PFSK-1 (cell line): Measurements from ENCODE around the gene AGO3.

Experiments used
- FOXP2 ChIP-seq: optimal IDR thresholded peaks from 2 replicates; pipeline ENCODE3; 2011; ENCODE audit warnings: borderline replicate concordance, control low read depth, inconsistent platforms; ENCODE audit not compliant: insufficient read depth; ENCODE audit errors: extremely low read length, extremely low read depth
- POLR2AphosphoS5 ChIP-seq: IDR thresholded peaks from 2 replicates; pipeline ENCODE4 v1.6.1; 2012; ENCODE audit warnings: low read depth, mild to moderate bottlenecking, control low read depth, low read length, moderate library complexity
- REST ChIP-seq, 2 experiments: IDR thresholded peaks; 2 replicates each; pipeline versions ENCODE4 v1.6.1 to v1.8.0; 2011 to 2012; ENCODE audit warnings: low read depth in 2 of 2, low read length in 2 of 2, control low read depth in 1 of 2, inconsistent platforms in 1 of 2, mild to moderate bottlenecking in 1 of 2, moderate library complexity in 1 of 2; ENCODE audit not compliant: insufficient read depth in 1 of 2
- SIN3A ChIP-seq: IDR thresholded peaks from 2 replicates; pipeline ENCODE4 v1.6.1; 2012; ENCODE audit warnings: mild to moderate bottlenecking, low read length, moderate library complexity, borderline replicate concordance; ENCODE audit not compliant: insufficient read depth
- TAF1 ChIP-seq: IDR thresholded peaks from 2 replicates; pipeline ENCODE4 v1.6.1; 2012; ENCODE audit warnings: low read length, control low read depth, borderline replicate concordance; ENCODE audit not compliant: insufficient read depth

AGO3 gene

DNA sequence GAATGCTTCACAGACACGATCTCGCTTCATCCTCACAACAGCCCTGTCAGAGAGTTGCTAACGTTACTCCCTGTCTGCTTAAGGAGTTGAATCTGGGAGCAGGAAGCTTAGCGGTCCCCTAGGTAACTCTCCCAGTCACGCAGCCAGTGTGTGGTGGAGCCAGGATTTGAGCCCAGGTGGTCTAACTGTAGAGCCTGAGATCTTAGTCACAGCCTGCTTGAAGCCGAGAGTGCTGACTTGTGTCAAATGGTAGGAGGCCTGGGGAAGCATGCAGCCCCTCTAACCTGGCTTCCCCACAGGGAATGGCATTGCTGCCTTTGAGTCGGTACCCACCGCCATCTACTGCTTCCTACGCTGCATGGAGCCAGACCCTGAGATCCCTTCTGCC, 161.9 kb downstream of the AGO3 start:
- TF ChIP-seq FOXP2 (no peak), TAF1 (no peak), POLR2AphosphoS5 (no peak), SIN3A (no peak), REST (IDR thresholded peaks at IDR 0.05; ENCODE audit: insufficient read depth in 1 of 2, low read depth in 2 of 2, low read length in 2 of 2) (no peak)

DNA sequence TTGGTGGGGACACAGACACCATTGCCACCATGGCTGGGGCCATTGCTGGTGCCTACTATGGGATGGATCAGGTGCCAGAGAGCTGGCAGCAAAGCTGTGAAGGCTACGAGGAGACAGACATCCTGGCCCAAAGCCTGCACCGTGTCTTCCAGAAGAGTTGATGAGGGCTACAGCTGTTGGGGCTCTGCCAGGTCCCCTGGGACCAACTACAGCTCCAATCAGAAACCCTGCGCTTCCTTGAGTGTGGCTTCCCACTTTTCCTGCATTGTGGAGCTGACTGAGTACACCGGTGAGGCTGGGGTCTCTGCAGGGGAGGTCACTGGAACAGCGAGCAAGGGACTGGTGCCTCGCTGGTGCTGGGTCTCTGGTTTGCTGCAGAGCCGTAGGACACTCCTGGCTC, 162.3 kb downstream of the AGO3 start:
- TF ChIP-seq TAF1 = no peak
- no peak for TF ChIP-seq POLR2AphosphoS5
- no peak for TF ChIP-seq FOXP2
- TF ChIP-seq SIN3A = no peak
- TF ChIP-seq REST (IDR thresholded peaks at IDR 0.05; ENCODE audit: insufficient read depth in 1 of 2, low read depth in 2 of 2, low read length in 2 of 2) = no peak

- TF ChIP-seq FOXP2 (no peak), REST (IDR thresholded peaks at IDR 0.05; ENCODE audit: insufficient read depth in 1 of 2, low read depth in 2 of 2, low read length in 2 of 2) (no peak), POLR2AphosphoS5 (no peak), SIN3A (no peak), TAF1 (no peak)
Observed at GRCh38 chr1:36093929-36094328, 163.0 kb downstream of the AGO3 start.

DNA sequence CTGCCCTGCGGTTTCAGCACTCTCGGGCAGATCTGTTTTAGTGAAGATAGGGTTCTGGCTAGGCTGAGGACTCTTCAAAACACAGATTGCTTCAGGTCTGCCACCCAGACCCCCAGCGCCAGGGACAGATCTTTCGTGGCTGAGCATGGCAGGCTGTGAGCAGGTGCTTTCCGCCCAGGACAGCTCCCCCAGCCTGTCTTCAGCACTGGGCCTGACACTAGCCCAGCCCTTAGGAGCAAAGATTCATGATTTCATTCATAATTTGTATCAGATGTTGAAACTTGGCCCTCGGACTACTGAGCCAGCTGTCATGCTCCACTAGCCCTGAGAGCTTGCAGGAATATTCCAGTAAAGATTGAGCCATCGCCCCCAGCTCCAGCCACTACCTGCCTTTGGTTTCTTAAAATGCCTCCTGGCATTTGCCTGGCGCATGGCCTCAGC, 163.7 kb downstream of the AGO3 start:
- TF ChIP-seq FOXP2 = no peak

DNA sequence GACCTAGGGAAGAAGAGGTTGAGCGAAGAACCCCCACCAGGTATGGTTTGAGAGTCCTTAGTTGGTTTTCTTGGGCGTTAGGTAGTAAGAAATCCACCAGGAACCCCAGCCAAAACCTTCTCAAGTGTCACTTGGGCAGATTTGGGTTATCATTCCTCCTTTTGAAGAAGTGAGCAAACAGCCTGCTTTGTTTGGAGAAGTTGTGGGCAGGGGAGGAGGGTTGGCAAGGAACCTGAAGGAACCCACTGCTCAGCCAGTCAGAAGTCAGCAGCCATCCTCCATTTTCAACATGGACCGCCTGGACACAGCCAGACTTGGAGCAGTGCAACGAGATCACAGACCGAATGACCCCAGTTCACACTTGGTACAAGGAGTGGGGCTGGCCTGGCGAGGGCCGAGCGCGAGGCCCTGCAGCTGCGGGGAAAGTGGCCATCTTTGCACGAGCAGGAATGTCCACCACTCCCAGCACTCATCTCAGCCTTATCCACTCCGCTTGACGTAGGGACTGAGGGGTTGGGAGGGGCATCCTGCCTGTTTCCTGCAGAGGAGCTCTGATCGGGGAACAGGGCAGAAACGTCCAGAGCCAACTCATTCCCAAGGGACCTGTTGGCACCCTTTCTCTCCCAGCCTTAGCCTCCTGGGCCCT, 165.0 kb downstream of the AGO3 start:
- TF ChIP-seq FOXP2 (no peak), SIN3A (no peak), REST (IDR thresholded peaks at IDR 0.05; ENCODE audit: insufficient read depth in 1 of 2, low read depth in 2 of 2, low read length in 2 of 2) (no peak), POLR2AphosphoS5 (no peak), TAF1 (no peak)
